GM12801 (cell line): ENCODE measurements around the gene MTX2.

Experiments
- TF ChIP-seq, protein P1 (sequence below): IDR thresholded peaks from one replicate; pipeline ENCODE4 v1.5.1; 2011; ENCODE audit warnings: control low read depth; ENCODE audit not compliant: insufficient read length; ENCODE audit errors: extremely low read depth

MTX2 gene

DNA sequence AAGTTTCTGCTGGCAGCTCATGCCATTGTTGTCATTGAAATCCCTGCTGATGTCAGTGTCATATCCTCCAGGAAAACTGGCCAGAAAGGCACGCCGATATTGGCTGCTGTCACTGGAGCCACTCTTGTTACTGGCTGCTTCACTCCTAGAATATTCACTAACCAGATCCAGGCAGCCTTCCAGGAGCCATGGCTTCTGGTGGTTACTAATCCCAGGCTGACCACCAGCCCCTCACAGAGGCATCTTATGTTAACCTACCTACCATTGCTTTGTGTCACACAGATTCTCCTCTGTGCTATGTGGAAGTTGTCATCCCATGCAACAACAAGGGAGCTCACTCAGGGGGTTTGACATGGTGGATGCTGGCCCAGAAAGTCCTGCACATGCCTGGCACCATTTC is 27.0 kb upstream of the MTX2 start:
- TF ChIP-seq, protein P1, sequence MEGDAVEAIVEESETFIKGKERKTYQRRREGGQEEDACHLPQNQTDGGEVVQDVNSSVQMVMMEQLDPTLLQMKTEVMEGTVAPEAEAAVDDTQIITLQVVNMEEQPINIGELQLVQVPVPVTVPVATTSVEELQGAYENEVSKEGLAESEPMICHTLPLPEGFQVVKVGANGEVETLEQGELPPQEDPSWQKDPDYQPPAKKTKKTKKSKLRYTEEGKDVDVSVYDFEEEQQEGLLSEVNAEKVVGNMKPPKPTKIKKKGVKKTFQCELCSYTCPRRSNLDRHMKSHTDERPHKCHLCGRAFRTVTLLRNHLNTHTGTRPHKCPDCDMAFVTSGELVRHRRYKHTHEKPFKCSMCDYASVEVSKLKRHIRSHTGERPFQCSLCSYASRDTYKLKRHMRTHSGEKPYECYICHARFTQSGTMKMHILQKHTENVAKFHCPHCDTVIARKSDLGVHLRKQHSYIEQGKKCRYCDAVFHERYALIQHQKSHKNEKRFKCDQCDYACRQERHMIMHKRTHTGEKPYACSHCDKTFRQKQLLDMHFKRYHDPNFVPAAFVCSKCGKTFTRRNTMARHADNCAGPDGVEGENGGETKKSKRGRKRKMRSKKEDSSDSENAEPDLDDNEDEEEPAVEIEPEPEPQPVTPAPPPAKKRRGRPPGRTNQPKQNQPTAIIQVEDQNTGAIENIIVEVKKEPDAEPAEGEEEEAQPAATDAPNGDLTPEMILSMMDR = no peak

DNA sequence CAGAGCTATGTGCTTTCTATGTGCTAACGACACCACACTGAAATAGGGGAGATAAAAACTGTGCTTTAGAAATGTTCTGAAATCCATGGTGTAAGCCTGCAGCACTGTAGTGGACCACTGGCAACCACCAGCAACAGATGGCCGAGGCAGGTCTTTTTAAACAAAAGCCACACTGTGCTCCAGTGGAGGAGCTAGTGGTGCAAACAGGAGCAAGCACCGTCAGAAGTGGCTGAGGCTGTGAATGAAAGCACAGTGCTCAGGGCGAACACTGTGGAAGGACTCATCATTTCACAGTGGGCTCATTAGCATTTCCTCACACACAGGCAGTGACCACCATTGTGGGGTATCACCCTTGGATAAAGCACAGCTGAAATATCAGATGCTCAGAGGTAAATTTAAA is 22.9 kb upstream of the MTX2 start:
- TF ChIP-seq, protein P1 = no peak

DNA sequence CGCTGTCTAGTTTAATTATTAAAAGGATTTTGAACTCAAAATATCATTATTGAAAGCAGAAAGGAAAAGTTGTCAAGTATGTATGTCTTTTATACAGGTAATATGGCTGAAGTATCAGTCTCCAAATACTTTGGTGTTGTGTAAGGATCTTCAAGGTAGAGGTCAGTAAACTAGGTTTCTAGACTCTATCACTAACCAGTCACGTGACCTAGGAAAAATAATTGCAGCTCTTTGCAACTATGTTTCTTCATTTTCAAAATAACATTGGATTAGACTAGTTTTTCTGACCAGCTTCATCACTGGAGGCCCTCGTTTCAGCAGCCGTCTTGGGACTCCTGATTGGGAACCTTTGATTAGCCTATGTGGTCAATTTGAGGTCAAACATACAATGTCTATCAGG is 21.4 kb upstream of the MTX2 start:
- TF ChIP-seq, protein P1 = no peak

DNA sequence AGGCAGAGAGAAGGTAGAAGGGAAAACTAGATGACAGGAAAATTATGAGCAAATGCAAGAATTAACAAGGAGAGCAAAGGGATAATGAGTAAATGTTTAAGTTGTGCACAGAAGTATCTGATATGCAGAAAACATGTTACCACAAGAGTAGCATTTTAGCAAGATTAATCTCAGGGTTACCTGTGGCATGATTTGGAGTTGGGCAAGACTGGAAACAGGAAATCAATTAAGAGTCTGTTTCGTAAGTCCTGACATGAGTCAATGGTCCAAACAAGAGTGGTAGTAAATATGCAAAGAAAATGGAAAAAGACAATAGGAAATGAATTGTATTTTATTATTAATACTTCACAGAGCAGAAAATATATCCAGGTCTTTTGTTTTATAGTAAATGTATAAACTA is 17.3 kb upstream of the MTX2 start:
- TF ChIP-seq, protein P1 = no peak

DNA sequence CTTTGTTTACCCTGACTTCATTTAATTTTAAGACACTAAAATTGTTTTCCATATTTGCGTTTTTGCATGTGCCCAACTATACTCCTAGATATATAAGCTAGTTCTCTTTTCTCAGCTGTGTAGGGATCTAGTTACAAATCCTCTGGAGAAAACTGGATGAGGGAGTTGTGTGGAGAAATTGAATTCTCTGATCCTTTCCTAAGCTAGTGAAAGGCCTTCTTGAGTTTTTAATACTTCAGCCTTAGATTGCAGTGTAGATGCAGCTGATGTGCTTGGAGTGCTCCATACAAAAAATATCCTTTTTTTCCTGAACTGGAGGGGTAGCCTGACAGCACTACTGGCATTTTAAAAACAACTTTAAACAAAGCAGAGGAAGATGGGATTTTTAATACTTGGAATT is 8.6 kb upstream of the MTX2 start:
- TF ChIP-seq, protein P1 = no peak

DNA sequence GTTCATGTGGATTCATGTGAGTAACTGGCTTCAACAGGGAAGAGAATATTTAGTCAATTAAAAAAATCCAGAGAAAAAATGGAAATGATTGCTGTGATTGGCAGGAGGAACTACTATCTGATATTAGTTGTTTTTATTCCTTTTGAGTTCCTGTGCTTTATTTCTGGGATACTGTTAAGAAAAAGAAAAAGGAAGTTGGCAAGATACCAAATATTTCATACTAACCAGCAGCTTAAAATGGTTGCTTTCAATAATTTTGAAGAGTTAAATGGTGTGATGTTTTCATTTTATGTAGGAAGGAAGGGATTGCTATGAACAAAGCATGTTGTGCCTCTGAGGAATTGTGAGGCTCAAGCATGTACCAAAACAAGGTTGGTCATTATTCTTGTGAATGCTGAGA is 8.1 kb upstream of the MTX2 start:
- TF ChIP-seq, protein P1 = no peak

DNA sequence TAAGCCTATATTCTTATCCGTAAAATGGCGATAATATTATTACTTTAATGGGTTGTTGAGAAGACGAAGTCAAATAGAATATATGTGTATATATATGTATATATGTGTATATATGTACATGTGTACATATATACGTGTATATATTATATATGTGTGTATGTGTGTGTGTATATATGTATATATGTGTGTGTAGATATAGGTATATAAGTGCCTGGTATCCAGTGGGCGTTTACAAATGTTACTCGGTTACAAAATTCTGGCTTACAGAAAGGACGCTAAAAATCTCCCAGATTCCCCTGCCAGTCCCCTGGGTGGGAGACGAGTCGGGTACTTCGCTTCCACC is 295 bp upstream of the MTX2 start:
- TF ChIP-seq, protein P1 = no peak
